B cell (primary cell): ENCODE data around the gene NDUFB10. TPM values are rescaled to one million over a fixed set of nuclear protein-coding genes. Genes with fewer than 3 reads are reported as not detected.
A peak's percentile ranks its signal among the peaks of the same experiment; 100 is the strongest.

Experiments
- ATAC-seq: fragments of 200-7000 bp; cut with Tn5 transposase; one replicate; pipeline ENCODE4 v1.10.0; 2021; ENCODE audit warnings: low read depth, mild to moderate bottlenecking, moderate number of reproducible peaks, moderate library complexity
- CTCF ChIA-PET: fragments of 350-600 bp; sonication (Branson Sonifier 250); formaldehyde crosslinking; loops from one replicate; lab custom pipeline; 2021; ENCODE audit warnings: antibody characterized with exemption, inconsistent platforms; lab: Charles Lee
- POLR2A ChIA-PET: fragments of 350-600 bp; sonication (Branson Sonifier 250); formaldehyde crosslinking; loops from one replicate; lab custom pipeline; 2021; ENCODE audit warnings: antibody characterized with exemption; lab: Charles Lee
- DNase-seq: peaks from one replicate; pipeline ENCODE4 v3.0.0; 2013
- H2AFZ ChIP-seq: 2 replicates; pipeline ENCODE4 v1.6.1; 2012; ENCODE audit warnings: mild to moderate bottlenecking, low read depth, low read length; ENCODE audit not compliant: insufficient read depth, poor library complexity, severe bottlenecking
- H3K27ac ChIP-seq, 2 donors: 1 replicate in 1 of 2; 2 replicates in 1 of 2; pipeline ENCODE4 v1.5.1; 2012 to 2013; ENCODE audit warnings: low read length in 2 of 2, mild to moderate bottlenecking in 2 of 2, moderate library complexity in 1 of 2
- H3K27me3 ChIP-seq, 4 experiments: fragments of 200-600 bp in 1 of 4; sonication (generic) in 1 of 4; replicated peaks in 1 of 4; 1 replicate in 2 of 4; 2 replicates in 2 of 4; pipeline versions ENCODE4 v1.6.1 to v1.7.0; 2013 to 2016; ENCODE audit warnings: low read length in 3 of 4, mild to moderate bottlenecking in 2 of 4, mixed read lengths in 1 of 4, moderate library complexity in 1 of 4; ENCODE audit not compliant: insufficient read depth in 4 of 4, control insufficient read depth in 3 of 4; ENCODE audit errors: control extremely low read depth in 1 of 4
- H3K36me3 ChIP-seq, 2 experiments: replicated peaks in 1 of 2; 1 replicate in 1 of 2; 2 replicates in 1 of 2; pipeline versions ENCODE4 v1.6.1 to v1.7.1; 2013; ENCODE audit warnings: low read length in 1 of 2; ENCODE audit not compliant: insufficient read depth in 2 of 2, control insufficient read depth in 1 of 2; ENCODE audit errors: control extremely low read depth in 1 of 2, extremely low read depth in 1 of 2
- H3K4me1 ChIP-seq, 2 donors: fragments of 200-600 bp in 1 of 2; sonication (generic) in 1 of 2; 1 replicate in 1 of 2; 2 replicates in 1 of 2; pipeline versions ENCODE4 v1.5.1 to v1.6.1; 2013 to 2017; ENCODE audit warnings: low read length in 2 of 2; ENCODE audit not compliant: control insufficient read depth in 2 of 2, insufficient read depth in 2 of 2
- H3K4me2 ChIP-seq: replicated peaks from 2 replicates; pipeline ENCODE3; 2012; ENCODE audit warnings: mild to moderate bottlenecking, low read depth, low read length; ENCODE audit not compliant: poor library complexity, severe bottlenecking
- H3K4me3 ChIP-seq, 5 experiments: fragments of 200-600 bp in 1 of 5; sonication (generic) in 1 of 5; 1 replicate in 3 of 5; 2 replicates in 2 of 5; pipeline versions ENCODE4 v1.5.1 to v1.7.0; 2011 to 2016; ENCODE audit warnings: low read length in 4 of 5, mild to moderate bottlenecking in 4 of 5, low read depth in 2 of 5, control low read depth in 1 of 5, moderate library complexity in 1 of 5; ENCODE audit not compliant: insufficient read depth in 1 of 5; ENCODE audit errors: control extremely low read depth in 1 of 5, extremely low read depth in 1 of 5
- H3K79me2 ChIP-seq: fragments of 200-600 bp; sonication (generic); one replicate; pipeline ENCODE4 v1.6.0; 2016; ENCODE audit warnings: low read length; ENCODE audit not compliant: control insufficient read depth, insufficient read depth
- H3K9ac ChIP-seq: fragments of 200-600 bp; sonication (generic); 2 replicates; pipeline ENCODE4 v1.6.1; 2017; ENCODE audit warnings: mild to moderate bottlenecking, low read length, moderate library complexity
- H3K9me3 ChIP-seq, 3 donors: one replicate each; pipeline versions ENCODE4 v1.6.1 to v1.7.1; 2013; ENCODE audit warnings: low read length in 2 of 3; ENCODE audit not compliant: control insufficient read depth in 2 of 3, insufficient read depth in 1 of 3; ENCODE audit errors: control extremely low read depth in 1 of 3
- H4K20me1 ChIP-seq: 2 replicates; pipeline ENCODE4 v1.6.0; 2012; ENCODE audit warnings: mild to moderate bottlenecking, low read length; ENCODE audit not compliant: insufficient read depth, control insufficient read depth, poor library complexity, severe bottlenecking
- H3K27ac Mint-ChIP-seq: one replicate; pipeline ENCODE4 v1.8.0; 2021; ENCODE audit warnings: mixed read lengths
- H3K27me3 Mint-ChIP-seq: one replicate; pipeline ENCODE4 v1.8.0; 2021; ENCODE audit warnings: mixed read lengths
- H3K4me1 Mint-ChIP-seq: one replicate; pipeline ENCODE4 v1.8.0; 2021; ENCODE audit warnings: mixed read lengths
- H3K4me3 Mint-ChIP-seq: one replicate; pipeline ENCODE4 v1.8.0; 2021; ENCODE audit warnings: mixed read lengths
- H3K9me3 Mint-ChIP-seq: one replicate; pipeline ENCODE4 v1.8.0; 2022; ENCODE audit warnings: mixed read lengths; ENCODE audit not compliant: insufficient read depth
- CTCF ChIP-seq: fragments of 200-600 bp; IDR thresholded peaks from one replicate; pipeline ENCODE4 v1.8.0; 2022; ENCODE audit warnings: antibody characterized with exemption, mild to moderate bottlenecking
- EZH2 ChIP-seq: IDR thresholded peaks from 2 replicates; pipeline ENCODE4 v1.6.1; 2012; ENCODE audit warnings: borderline replicate concordance, low read depth, mild to moderate bottlenecking, moderate library complexity, low read length; ENCODE audit not compliant: insufficient read depth, poor library complexity, severe bottlenecking
- WGBS: methylation state at CpG from one replicate; pipeline ENCODE4 v1.1.5; 2013; ENCODE audit warnings: missing lambda C conversion rate; ENCODE audit not compliant: insufficient coverage; 5-methylcytosine and 5-hydroxymethylcytosine counted together
- intact Hi-C: fragments of 100-400 bp; cut with micrococcal nuclease; formaldehyde crosslinking; loops from one replicate; pipeline ENCODE4 v1.10.0; 2022
- polyA plus RNA-seq: library from polyadenylated mRNA; depleted of rRNA; stranded (reverse); fragments of >200 nt; gene quantifications from 2 replicates; pipeline ENCODE4 v1.2.3, GENCODE V29; 2012
- total RNA-seq, 2 donors: library from RNA; stranded (reverse); fragments of 120-200 nt in 1 of 2; gene quantifications; 1 replicate in 1 of 2; 2 replicates in 1 of 2; pipeline versions ENCODE4 v1.2.3 to v1.2.4, GENCODE V29; 2013 to 2022

Gene NDUFB10
- total and polyA plus RNA-seq, 2 donors (not counting 1 experiment from before 2014, with no cell fraction given) = 70.4 to 92.6 TPM

GRCh38 chr16:1960665-1961630 lies 1.6 kb downstream of the NDUFB10 start:
- no peaks in the 10 kb centered on the region for H3K27me3 ChIP-seq
- peaks cover 31 to 55% of the 10 kb centered on the region in 2 donors for H3K4me1 ChIP-seq
- intact Hi-C loops = no loop called here
- WGBS = 49% methylated on average over 19 of the region's 20 CpGs
- peak overlapping the region; percentile 83 for H3K4me2 ChIP-seq
- H3K9me3 Mint-ChIP-seq = no peaks in the 10 kb centered on the region
- H3K4me1 Mint-ChIP-seq = peaks cover 46% of the 10 kb centered on the region
- ChIA-PET CTCF (interaction anchor here (1.4 to 2.2 kb wide), 2 partner anchors 180 to 192 kb away, joined by 4 to 5 read pairs; no protein-coding TSS in a partner anchor), POLR2A (interaction anchor here (0.6 to 2.5 kb wide), 5 partner anchors 11 to 528 kb away, joined by 3 to 10 read pairs (median 3); partner anchors contain the start of genes MSRB1, TBL3 and TRAF7)
- H4K20me1 ChIP-seq = peaks cover 23% of the 10 kb centered on the region
- ATAC-seq (no peak), DNase-seq (peak; percentile 53)
- H3K4me3 ChIP-seq = peak overlapping the region in 1 of 5 experiments; percentile 86
- no peak overlapping the region for H2AFZ ChIP-seq
- peak overlapping the region; percentile 88 for H3K9ac ChIP-seq
- peaks cover 0 to 29% of the 10 kb centered on the region in 2 experiments for H3K36me3 ChIP-seq
- H3K79me2 ChIP-seq = peaks cover 35% of the 10 kb centered on the region
- H3K9me3 ChIP-seq = no peaks in the 10 kb centered on the region
- peaks cover 3% of the 10 kb centered on the region for H3K27me3 Mint-ChIP-seq
- no peak for TF ChIP-seq EZH2
- TF ChIP-seq CTCF = no peak
- H3K27ac Mint-ChIP-seq = peak overlapping the region; percentile 89
- peak overlapping the region; percentile 89 for H3K4me3 Mint-ChIP-seq
- peak overlapping the region; percentile 18 to 43 for H3K27ac ChIP-seq
